BJ (cell line): ENCODE data around the gene SLC4A5. TPM values are rescaled to one million over a fixed set of nuclear protein-coding genes. Genes with fewer than 3 reads are reported as not detected.

ENCODE experiments used
- CTCF ChIA-PET: fragments of 350-600 bp; formaldehyde crosslinking; extraction: SDS; loops from one replicate; lab custom pipeline; 2021; ENCODE audit warnings: antibody characterized with exemption, inconsistent platforms; lab: Yijun Ruan, JAX
- POLR2A ChIA-PET: fragments of 300-600 bp; sonication (Branson Sonifier 250); formaldehyde crosslinking; extraction: SDS; loops from one replicate; lab custom pipeline; 2021; ENCODE audit warnings: antibody characterized with exemption; lab: Charles Lee
- DNase-seq: peaks from one replicate; pipeline ENCODE4 v3.0.0-alpha.2; 2011; ENCODE audit warnings: low read depth
- H3K27me3 ChIP-seq: 2 replicates; pipeline ENCODE4 v1.6.0; 2011; ENCODE audit warnings: low read length; ENCODE audit not compliant: control insufficient read depth, insufficient read depth
- H3K36me3 ChIP-seq: 2 replicates; pipeline ENCODE4 v1.5.1; 2011; ENCODE audit warnings: low read length; ENCODE audit not compliant: control insufficient read depth, insufficient read depth
- H3K4me3 ChIP-seq: 2 replicates; pipeline ENCODE4 v1.5.1; 2011; ENCODE audit warnings: low read depth, mild to moderate bottlenecking, control low read depth, low read length
- CTCF ChIP-seq: IDR thresholded peaks from 2 replicates; pipeline ENCODE4 v1.5.1; 2011; ENCODE audit warnings: low read depth, mild to moderate bottlenecking, control low read depth, inconsistent platforms, low read length, moderate library complexity; ENCODE audit not compliant: insufficient read depth
- polyA minus RNA-seq: library from RNA; depleted of rRNA, polyadenylated mRNA; stranded (reverse); fragments of >200 nt; gene quantifications from 2 replicates; pipeline ENCODE4 v1.2.3, GENCODE V29; 2011; rRNA and poly(A)+ RNA removed
- polyA plus RNA-seq: library from polyadenylated mRNA; depleted of rRNA; stranded (reverse); fragments of >200 nt; gene quantifications from 2 replicates; pipeline ENCODE4 v1.2.3, GENCODE V29; 2011; rRNA removed

Gene SLC4A5
- polyA plus RNA-seq, result 0.07 and 0.16 TPM in 2 replicates
- polyA minus RNA-seq, result 0.57 and 0.77 TPM in 2 replicates

GRCh38 chr2:74343316-74343715 is at the start of gene SLC4A5:
SLC4A5 (minus strand) TSS chr2:74343416; CDS start chr2:74315023, 28,393 bp downstream.
- DNase-seq, result no peak
- CTCF ChIA-PET, result interaction anchor here (0.9 to 1.1 kb wide), 2 partner anchors 8 to 14 kb away, joined by 3 to 10 read pairs; no protein-coding TSS in a partner anchor
- Histone ChIP-seq H3K4me3 (no peak within 1 kb of the TSS), H3K36me3 (no peaks in the 10 kb centered on the region), H3K27me3 (peaks cover 1% of the 10 kb centered on the region; the same call in 1 of the 2 replicates)
- TF ChIP-seq CTCF, result no peak
- POLR2A ChIA-PET, result no interaction called here

GRCh38 chr2:74392449-74392743 is 49.2 kb upstream of the SLC4A5 start:
- no peak for DNase-seq
- Histone ChIP-seq H3K36me3 (no peaks in the 10 kb centered on the region), H3K4me3 (no peak overlapping the region), H3K27me3 (no peaks in the 10 kb centered on the region)
- ChIA-PET POLR2A (interaction anchor here (0.6 kb wide), 1 partner anchor 9 kb away, joined by 3 read pairs; no protein-coding TSS in a partner anchor), CTCF (interaction anchor here (0.6 to 5.9 kb wide), 16 partner anchors 9 to 195 kb away, joined by 3 to 50 read pairs (median 4); partner anchors contain the start of gene DCTN1)
- TF ChIP-seq CTCF, result no peak

GRCh38 chr2:74391580-74392448 is 48.6 kb upstream of the SLC4A5 start:
- ChIA-PET POLR2A (interaction anchor here (0.6 kb wide), 2 partner anchors 9 to 1635 kb away, joined by 3 read pairs; no protein-coding TSS in a partner anchor), CTCF (interaction anchor here (0.6 to 5.9 kb wide), 27 partner anchors 9 to 570 kb away, joined by 3 to 50 read pairs (median 4); partner anchors contain the start of genes C2orf81, DCTN1, INO80B and STAMBP)
- Histone ChIP-seq H3K27me3 (no peaks in the 10 kb centered on the region), H3K4me3 (peak overlapping the region; percentile 81), H3K36me3 (no peaks in the 10 kb centered on the region)
- peak; percentile 97 for TF ChIP-seq CTCF
- no peak for DNase-seq

GRCh38 chr2:74391209-74391579 is 48.0 kb upstream of the SLC4A5 start:
- no peaks in the 10 kb centered on the region for H3K36me3 ChIP-seq
- H3K27me3 ChIP-seq, result no peaks in the 10 kb centered on the region
- no peak for TF ChIP-seq CTCF
- DNase-seq, result no peak
- ChIA-PET CTCF (interaction anchor here (0.7 to 5.9 kb wide), 22 partner anchors 9 to 569 kb away, joined by 3 to 50 read pairs (median 4); partner anchors contain the start of genes C2orf81, DCTN1, INO80B and STAMBP), POLR2A (interaction anchor here (0.6 kb wide), 1 partner anchor 1634 kb away, joined by 3 read pairs; no protein-coding TSS in a partner anchor)
- peak overlapping the region; percentile 81 for H3K4me3 ChIP-seq

GRCh38 chr2:74390606-74391005 is 47.4 kb upstream of the SLC4A5 start:
- ChIA-PET CTCF (interaction anchor here (0.8 to 5.9 kb wide), 9 partner anchors 8 to 197 kb away, joined by 3 to 50 read pairs (median 10); partner anchors contain the start of gene DCTN1), POLR2A (interaction anchor here (0.6 kb wide), 1 partner anchor 1634 kb away, joined by 3 read pairs; no protein-coding TSS in a partner anchor)
- no peak for DNase-seq
- peak overlapping the region; percentile 81 for H3K4me3 ChIP-seq
- no peak for TF ChIP-seq CTCF
- H3K27me3 ChIP-seq, result no peaks in the 10 kb centered on the region
- H3K36me3 ChIP-seq, result no peaks in the 10 kb centered on the region
